ENCODE measurements around the gene ALK.
A peak's percentile ranks its signal among the peaks of the same experiment; 100 is the strongest.
"Not testable (repeated sequence)": the region's sequence is repeated elsewhere in the genome, so short reads cannot be mapped to it uniquely, and the experiment has no call there.

Gene ALK

DNA sequence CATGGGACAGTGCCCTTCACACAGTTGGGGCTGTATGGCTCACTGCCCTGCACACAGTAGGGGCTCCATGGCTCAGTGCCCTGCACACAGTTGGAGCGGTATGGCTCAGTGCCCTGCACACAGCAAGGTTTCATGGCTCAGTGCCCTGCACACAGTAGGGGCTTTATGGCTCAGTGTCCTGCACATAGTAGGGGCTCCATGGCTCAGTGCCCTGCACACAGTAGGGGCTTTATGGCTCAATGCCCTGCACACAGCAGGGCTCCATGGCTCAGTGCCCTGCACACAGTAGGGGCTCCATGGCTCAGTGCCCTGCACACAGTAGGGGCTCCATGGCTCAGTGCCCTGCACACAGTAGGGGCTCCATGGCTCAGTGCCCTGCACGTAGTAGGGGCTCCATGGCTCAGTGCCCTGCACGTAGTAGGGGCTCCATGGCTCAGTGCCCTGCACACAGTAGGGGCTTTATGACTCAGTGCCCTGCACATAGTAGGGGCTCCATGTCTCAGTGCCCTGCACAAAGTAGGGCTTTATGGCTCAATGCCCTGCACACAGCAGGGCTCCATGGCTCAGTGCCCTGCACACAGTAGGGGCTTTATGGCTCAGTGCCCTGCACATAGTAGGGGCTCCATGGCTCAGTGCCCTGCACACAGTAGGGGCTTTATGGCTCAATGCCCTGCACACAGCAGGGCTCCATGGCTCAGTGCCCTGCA is 676.2 kb downstream of the ALK start:
- DNase-seq (ENCODE audit: low read depth) = not testable (repeated sequence)

DNA sequence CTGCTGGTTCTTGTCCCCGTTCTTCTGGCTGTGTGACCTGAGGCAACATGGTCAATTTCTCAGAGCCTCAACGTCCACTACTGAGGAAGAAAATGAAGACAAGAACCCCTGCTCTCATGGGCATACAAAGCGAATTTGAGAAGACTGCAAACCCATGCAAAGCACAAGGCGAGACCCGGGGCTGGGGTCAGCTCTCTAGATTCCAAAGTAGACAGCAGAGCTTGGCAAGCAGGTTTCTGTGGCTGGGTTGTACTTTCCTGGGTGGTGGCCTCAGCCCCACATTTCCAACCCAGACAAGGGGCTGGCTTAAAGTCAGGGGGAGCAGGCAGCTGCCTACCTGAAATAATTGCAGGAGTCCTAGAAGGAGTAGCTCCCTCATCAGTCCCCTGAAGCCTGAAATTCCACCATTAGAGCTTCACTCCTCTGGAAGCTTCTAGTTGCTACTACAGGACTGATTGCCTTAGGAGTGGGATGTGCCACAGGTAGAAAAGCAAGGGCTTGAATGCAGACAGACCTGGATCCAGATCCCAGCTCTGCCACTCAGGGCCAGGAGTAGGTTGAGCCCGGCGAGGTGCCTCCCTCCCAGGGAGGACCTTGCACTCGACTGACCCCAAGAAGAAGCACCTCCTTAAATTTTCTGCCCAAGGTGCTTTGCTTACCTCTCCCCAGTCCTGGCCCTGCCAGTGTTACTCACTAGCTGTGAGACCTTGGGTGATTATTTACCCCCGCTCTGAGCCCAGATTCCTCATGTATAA is 678.6 kb downstream of the ALK start:
- no peak for DNase-seq (ENCODE audit: low read depth)

DNA sequence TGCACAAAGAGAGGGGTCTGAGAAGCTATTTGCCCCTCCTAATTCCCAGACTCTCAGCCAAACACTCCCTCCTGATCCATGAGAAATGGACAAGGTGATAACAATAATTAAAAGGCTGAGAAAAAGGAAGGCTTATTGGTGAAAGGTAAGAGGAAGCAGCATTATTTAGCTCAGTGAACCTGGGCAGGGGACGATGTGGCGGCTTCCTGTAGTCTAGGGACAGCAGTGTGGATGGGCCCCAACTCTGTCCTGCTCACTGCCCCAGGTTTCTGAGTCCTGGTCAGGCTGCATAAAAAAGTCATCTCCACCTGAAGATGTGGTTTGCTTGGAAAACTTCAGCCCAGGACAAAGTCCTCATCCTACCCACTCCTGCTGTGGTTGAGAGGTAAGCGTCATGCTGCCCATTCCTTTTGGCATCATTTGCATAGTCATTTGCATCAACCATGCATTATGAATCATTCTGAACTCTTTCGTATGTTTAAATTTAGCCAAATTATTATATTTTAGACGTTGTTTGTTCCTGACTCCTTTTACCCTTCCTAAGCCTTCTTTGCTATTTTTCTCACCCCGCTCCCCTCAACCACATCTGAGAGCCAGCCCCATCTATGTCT is 679.3 kb downstream of the ALK start:
- DNase-seq (ENCODE audit: low read depth) = no peak

DNA sequence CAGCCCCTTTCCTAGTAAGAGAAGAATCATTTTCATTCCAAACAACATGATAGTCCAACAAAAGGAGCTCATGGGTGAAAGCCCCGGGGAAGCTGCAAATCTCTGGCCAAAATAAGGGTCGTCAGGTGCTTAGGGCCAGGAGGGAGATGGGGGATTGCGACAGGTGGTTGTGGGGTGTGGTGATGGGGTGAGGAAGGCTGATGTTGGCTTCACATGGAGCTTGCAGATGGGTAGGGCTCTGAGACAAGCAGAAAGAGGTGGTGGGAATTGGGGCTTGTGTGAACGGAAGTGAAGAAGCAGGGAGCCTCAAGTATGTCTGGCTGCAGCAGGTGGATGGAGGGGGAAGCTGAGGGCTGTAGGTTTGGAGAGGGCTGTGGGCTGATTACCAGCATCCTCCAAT is 680.0 kb downstream of the ALK start:
- no peak for DNase-seq (ENCODE audit: low read depth)

DNA sequence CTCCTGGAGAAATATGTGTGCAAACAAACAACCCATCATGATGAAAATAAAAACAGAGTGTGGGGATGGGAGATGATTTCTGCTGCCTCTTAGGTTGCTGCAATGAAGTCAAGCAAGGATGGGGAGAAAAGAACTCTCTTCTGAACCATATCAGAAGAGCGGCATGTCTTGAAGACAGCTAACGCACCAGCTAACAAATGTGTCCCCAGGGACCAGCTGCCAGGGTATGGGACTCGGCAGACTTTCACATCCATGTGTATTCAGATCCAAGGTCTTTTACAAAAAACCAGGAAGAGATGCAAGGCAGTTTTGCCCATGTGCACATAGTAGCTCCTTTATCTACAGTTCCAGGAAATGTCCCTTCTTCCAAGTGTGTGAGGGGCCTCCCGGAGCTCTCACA is 680.8 kb downstream of the ALK start:
- DNase-seq (ENCODE audit: low read depth) = no peak

DNA sequence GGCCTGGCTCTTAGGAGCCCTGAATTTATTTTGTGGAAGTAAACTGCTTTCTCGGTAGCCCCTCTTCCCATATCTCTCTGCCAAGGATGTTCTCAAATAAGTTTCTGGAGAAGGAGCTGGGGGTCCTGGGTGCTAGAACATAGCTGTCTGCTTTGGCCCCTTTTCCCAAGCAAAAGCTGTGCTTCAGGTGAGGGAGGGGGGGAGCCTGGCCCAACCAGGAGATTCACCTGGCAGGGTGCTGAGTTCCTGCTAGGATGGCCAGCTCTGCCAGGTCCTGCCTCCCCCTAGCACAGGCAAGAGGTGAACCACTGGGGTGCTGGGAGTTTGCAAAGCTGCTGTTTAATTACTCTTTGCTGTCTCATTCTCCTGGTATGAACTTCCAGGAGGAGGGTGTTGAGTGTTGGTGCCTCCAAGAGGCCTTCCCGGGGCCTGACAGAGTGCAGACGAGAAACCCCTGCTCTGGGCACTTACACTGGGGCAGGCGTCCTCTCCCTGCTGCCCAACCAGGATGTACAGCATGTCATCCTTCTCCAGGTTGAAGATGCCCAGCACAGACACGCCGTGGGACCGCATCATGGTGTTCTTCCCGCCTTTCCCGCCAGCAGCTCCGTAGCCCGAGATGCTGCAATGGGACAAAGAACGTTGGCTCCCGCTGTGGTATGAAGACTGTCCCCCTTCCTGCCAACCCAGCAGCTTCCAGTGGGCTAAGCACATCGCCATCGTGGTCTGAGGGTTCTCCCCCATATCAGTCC is 682.0 kb downstream of the ALK start:
- no peak for DNase-seq (ENCODE audit: low read depth)

DNA sequence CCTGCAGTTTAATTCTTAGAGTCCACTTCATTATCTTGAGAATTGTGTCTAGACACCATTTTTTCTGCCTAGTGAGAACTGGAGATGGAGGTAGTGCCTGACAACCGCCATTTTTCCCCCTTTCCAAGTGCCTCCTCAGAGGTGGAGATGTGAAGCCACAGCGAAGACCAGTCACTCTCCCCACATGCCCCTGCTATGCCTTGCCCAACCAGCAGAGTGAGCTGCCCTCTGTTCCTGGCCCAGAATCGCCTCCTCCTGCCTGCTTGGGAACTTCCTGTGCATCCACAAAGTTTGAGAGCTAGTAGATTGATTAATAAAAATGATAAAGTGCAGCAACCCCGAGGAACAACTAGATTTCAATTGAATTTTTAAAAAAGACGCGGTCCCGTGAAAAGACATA is 682.9 kb downstream of the ALK start:
- no peak for DNase-seq (ENCODE audit: low read depth)

DNA sequence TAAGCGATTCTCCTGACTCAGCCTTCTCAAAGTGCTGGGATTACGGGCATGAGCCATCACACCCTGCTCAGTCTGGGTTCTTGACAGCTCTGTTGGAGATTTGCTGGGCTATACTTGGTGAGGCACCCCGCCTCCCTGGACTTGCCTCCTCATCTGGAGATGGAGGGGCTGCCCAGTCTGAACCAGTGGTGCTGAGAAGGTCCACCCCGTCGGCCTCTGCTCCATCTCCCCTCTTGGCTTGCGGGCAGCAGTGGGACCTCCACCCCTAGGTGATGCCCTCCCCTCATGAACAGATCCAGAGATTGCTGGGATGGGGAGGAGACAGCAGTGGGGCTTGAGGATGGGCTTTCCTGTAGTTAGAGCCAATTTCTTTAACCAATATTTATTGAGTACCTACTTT is 685.3 kb downstream of the ALK start:
- no peak for DNase-seq (ENCODE audit: low read depth)

DNA sequence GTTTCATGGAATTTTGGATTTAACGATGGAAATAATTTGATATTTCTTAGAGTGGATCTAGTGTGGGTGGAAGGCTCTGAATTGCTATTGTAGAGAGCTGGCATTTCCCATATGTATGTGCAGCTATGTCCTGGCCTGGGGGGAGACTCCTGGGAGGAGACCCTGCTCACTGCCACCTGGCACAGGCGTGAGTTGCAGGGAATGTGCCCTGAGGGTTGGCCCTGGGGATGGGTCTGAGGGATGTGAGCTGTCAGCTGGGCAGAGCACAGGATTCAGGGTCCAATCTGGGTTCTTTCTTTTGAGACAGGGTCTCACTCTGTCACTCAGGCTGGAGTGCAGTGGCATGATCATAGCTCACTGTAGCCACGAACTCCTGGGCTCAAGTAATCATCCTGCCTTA is 686.0 kb downstream of the ALK start:
- DNase-seq (ENCODE audit: low read depth) = no peak

DNA sequence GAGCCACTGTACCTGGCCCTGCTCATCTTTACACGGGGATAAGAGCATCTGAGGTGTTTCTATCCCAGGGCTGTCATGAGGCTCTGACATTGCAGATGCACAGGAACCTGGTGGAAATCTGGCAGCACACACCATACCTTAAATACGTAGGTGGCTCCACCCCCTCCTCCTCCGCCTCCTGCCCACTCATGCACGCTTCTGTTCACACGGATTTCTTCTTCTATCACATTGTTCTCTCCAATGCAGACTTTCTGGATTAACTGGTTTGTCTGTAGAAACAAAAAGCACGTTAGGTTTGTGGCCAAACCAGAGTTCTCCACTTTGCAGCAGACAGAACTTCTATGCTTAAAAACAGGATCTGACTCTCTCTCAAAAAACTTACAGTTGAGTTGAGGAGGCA is 688.0 kb downstream of the ALK start:
- DNase-seq (ENCODE audit: low read depth) = no peak

DNA sequence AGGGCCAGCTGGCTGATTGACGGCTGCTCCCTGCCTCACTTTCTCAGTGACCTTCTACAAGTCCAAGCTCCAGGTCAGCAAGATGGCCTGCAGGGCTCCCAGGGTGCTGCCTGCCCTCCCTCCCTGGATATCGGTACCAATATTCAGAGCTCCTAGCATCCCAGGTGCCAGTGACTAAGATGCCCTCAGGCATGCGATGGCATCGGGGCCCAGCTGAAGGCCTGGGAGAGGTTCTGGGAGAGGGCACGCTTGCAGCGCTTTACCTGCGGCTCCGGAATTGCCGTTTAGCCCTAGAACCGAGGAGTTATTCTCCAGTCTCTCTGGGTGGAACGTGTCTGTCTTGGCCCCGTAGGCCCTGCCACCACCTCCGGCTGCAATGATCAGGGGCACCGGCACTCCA is 689.3 kb downstream of the ALK start:
- DNase-seq (ENCODE audit: low read depth) = no peak

DNA sequence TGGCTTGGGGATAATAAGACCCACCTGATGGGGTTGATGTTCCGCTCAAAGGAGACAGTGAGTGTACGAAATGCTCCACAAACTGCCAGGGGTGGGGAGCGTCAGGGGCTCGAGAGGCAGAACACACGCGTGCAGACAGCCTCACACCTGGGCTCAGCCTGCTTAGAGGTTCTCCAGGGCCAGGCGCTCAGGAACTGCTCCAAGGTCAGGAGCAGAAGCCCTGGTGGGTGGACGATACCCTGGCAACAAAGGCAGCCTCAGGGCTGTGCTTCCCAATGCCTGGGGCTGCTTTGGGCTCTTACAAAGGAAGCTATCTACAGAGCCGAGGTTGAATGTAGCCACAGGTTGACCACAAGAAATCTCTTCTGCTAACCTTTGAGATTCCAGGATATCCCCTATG is 691.7 kb downstream of the ALK start:
- DNase-seq (ENCODE audit: low read depth) = no peak

DNA sequence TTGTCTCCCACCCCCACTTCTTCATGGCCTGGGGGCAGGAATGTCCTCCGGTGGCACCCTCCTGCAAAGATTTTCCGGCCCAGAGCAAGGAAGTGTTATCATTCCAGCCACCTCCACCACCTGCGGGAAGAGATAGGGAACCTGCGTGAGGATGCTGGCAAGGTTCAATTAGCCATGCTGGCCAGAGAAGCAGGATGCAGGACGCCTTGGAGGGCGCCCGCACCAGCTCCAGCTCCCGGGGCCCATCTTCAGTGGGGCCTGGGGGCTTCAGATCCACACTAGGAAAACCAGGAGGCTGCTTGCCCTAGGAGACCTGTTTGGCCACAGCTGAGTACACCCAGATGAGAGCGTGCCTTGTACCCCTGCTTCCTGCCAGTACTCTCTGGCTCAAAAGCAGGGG is 692.4 kb downstream of the ALK start:
- no peak for DNase-seq (ENCODE audit: low read depth)

DNA sequence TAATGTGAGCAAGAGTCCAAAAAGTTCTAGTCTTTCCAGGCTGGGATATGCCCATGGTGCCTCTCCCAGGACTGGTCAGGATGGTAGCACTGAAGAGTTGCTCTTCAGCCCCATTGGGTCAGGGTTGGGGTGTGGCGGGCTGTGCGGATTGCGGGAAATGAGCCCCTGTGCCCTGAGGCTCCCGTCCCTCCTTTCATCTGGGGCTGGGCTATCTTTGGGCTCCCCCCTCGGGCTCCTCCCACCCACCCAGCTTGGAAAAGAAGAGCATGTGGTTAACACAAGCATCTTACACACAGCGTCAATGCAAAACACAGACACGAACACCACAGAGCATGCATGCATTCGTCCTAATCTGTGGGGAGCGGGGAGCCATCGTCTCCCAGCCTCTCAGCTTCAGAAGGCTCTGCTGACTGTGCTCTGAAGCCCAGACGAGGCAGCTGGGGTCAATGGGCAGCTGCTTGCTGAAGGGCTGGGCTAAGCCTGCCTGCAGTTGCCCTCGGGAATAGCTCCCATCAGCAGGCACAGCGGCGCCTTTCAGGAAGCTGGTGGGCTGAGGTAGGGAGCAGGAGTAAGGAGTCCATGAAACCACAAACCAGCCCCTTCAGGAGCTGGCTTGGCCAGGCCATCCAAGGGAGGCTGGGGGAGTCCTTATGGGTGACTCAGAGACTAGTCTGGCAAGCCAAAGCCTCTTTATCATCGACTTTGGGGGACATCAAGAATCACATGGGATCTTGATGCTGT is 693.3 kb downstream of the ALK start:
- no peak for DNase-seq (ENCODE audit: low read depth)

DNA sequence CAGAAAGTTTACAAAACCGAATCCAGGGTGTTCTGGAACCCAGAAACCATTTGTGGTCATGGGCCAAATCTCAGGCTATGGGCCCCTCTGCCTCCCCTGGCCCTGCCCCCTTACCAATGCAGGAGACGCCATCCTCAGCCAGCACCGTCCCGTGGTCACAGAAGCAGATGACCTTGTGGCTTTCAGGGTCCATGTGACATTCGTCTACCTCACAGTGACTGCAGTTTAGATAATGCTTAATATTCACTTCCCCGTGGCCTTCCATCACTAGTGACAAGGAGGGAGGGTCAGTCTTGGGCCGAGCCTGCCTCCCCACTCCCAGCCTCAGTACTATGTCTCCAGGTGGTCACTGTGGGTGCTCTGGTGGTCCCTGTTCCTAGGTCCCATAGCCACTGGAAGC is 694.6 kb downstream of the ALK start:
- DNase-seq (ENCODE audit: low read depth) = no peak

DNA sequence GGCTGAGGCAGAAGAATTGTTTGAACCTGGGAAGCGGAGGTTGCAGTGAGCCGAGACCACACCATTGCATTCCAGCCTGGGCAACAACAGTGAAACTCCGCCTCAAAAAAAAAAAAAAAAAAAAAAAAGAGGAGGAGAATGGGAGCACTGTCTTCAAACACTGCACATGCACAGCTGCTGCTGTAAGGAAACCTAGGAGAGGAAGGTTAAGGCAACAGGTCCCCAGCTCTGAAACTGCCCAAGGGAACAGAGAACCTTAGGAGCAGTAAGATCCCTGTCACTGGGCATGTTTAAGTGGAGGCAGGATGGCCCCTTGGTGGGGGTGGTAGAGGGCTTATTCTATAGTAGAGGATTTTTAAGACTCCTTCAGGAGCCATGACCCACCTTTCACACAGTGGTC is 695.0 kb downstream of the ALK start:
- no peak for DNase-seq (ENCODE audit: low read depth)

DNA sequence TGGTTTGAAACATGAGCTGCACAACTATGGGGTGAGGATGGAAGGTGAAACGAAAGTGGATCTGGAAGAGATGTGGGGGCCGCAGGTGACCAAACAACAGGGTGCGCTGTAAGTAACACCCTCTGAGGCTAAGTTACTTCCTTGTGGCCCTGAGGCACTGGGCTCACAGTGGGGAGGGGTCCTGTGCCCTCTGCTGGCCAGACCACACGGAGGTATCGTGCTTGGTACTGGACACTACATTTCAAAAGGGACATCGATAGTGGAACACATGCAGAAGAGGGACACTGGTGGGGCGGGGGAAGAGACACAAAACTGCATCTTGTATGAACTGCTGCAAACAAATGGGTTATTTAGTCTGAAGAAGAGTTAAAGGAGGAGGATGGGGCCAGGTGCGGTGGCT is 695.6 kb downstream of the ALK start:
- no peak for DNase-seq (ENCODE audit: low read depth)

DNA sequence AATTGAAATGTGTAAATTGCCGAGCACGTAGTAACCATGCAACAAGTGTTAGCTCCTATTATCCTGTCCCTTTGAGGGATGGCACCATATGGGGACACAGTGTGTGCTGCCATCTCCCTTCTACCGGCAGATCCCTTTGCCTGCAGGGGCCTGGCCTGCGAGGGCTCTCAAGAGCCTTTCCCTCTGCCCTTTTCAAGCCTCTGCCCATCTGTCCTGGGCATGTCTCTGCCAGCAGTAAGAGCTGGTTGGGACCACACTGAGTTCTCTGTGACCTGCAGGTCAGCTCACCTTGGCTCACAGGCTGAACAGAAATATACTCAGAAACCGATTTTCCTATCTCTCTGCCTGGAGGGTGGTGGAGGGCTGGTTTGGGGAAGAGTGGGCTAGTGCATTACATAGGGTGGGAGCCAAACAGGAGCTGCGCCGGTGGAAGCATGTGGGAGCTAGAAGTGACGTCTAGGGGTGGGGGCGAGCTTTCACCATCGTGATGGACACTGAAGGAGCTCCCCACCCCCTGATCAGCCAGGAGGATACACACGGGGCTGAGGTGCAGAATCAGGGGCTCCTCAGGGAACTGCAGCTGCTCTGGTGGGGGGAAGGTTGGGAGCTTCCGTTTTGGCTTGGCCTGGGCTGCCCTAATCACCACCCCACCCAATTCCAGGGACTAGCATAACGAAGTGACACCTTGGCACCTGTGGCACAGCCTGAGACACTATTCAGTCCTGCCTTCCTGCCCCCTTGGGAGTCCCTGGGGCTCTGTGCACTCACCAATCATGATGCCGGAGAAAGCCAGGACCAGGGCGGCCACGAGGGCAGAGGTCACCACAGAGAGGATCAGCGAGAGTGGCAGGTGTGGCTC is 696.5 kb downstream of the ALK start:
- DNase-seq (ENCODE audit: low read depth) = no peak

DNA sequence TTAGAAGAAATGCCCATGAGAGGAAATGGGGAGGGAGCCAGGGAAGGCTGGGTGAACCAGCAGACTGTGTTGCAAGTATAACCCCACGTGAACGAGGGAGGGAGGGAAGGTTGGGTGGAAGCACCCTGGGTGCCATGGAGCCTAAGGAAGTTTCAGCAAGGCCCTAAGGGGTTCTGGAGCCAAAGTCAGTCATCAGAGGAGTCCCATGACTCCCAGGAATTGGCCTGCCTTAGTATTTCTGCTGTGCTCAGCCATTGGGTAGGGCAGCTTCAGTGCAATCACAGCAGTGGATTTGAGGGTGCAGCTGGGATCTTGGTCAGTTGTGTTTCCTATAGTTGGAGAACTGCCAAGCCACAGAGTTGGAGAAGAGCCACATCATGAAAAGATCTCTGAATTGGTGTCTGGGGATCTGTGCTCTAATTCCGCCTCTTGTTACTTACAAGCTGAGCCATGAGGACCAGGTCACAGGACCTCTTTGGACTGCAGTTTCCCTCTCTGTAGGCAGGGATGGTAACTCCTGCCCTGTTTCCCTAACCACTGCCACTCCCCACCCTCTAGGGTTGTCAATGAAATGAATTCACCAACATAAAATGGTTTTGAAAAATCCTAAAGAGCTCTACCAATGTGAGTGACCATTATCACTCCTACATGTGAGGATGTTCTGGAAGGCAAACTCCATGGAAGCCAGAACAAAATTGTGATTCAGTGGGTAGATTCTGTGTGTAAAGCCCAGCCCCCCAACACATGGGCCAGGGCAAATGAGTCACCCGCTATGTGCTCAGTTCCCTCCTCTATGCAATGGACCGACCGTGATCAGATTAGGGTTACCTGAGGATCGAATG is 697.3 kb downstream of the ALK start:
- peak; percentile 8 for DNase-seq (ENCODE audit: low read depth)

DNA sequence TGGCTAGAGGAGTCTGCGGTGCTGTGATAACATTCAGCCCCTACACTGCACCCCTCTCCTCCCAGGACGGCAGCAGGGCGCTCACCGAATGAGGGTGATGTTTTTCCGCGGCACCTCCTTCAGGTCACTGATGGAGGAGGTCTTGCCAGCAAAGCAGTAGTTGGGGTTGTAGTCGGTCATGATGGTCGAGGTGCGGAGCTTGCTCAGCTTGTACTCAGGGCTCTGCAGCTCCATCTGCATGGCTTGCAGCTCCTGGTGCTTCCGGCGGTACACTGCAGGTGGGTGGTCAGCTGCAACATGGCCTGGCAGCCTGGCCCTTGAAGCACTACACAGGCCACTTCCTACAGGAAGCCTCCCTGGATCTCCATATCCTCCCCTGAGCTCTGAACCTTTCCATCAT is 698.1 kb downstream of the ALK start:
- DNase-seq (ENCODE audit: low read depth) = no peak
